IPS-20b (cell line): ENCODE results near the gene TMCO1.
"Not testable (repeated sequence)": the region's sequence is repeated elsewhere in the genome, so short reads cannot be mapped to it uniquely, and the experiment has no call there.

Experiments
- H3K27ac ChIP-seq: one replicate; pipeline ENCODE4 v1.5.1; 2013; ENCODE audit warnings: low read length
- H3K27me3 ChIP-seq: 2 replicates; pipeline ENCODE4 v1.6.1; 2013; ENCODE audit warnings: mild to moderate bottlenecking, low read length, inconsistent platforms; ENCODE audit not compliant: insufficient read depth
- H3K36me3 ChIP-seq: 2 replicates; pipeline ENCODE4 v1.6.1; 2013; ENCODE audit warnings: low read depth, mild to moderate bottlenecking, inconsistent platforms, low read length, moderate library complexity; ENCODE audit not compliant: insufficient read depth
- H3K4me1 ChIP-seq: 2 replicates; pipeline ENCODE4 v1.6.1; 2013; ENCODE audit warnings: mild to moderate bottlenecking, control low read depth, inconsistent platforms, low read length, moderate library complexity; ENCODE audit not compliant: insufficient read depth
- H3K4me3 ChIP-seq: 2 replicates; pipeline ENCODE4 v1.5.1; 2013; ENCODE audit warnings: mild to moderate bottlenecking, low read length, inconsistent platforms
- H3K9ac ChIP-seq: 2 replicates; pipeline ENCODE4 v1.6.1; 2013; ENCODE audit warnings: low read depth, mild to moderate bottlenecking, inconsistent platforms, low read length, moderate library complexity
- H3K9me3 ChIP-seq: 2 replicates; pipeline ENCODE4 v1.6.1; 2013; ENCODE audit warnings: mild to moderate bottlenecking, low read depth, low read length, inconsistent platforms; ENCODE audit not compliant: insufficient read depth

TMCO1 gene

DNA sequence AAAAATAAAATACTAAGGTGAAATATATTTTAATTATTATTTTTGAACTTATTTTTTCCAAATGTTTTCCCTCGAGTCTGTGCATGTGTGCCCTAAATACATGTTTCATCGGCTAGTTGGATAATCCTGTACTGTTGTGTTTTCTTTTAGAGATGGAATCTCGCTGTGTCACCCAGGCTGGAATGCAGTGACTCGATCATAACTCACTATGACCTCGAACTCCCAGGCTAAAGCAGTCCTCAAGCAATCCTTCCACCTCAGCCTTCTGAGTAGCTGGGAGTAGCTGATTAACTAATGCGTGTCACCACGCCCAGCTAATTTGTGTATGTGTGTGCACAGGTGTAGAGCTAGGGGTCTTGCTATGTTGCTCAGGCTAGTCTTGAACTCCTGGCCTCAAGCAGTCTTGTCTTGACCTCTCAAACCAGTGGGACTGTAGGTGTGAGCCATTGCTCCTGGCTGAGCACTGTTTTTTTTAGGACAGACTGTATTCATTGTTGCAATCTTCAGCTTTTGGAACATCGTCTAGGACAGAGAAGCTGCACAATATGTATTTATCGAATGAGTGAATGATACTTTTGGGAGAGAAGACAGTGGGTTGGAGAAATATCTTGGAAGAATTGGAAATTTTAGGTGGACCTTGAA, 4.8 kb upstream of the TMCO1 start:
- Histone ChIP-seq H3K27me3 (no peaks in the 10 kb centered on the region), H3K36me3 (peaks cover 4% of the 10 kb centered on the region), H3K9me3 (no peaks in the 10 kb centered on the region), H3K9ac (no peak overlapping the region), H3K4me1 (peaks cover 4% of the 10 kb centered on the region; the same call in 1 of the 2 replicates), H3K27ac (no peak overlapping the region), H3K4me3 (no peak overlapping the region)

DNA sequence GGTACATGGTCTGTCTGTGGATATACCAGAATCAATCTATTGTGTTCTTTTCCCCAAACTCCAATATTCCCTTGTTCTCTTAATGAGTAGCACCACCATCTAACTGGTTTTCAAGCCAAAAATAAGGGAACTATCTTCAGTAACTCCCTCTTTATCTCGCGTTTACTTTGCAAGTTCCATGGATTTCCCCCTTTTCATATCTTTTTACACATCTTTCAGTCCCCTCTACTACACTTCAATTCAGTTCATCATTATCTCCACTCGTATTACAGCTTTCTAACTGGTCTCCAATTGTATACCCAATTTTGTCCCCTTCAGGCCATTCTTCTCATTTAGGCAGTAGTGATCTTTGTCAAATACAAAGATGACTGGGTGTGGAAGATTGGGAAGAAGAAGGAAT, 4.1 kb upstream of the TMCO1 start:
- Histone ChIP-seq H3K27ac (no peak overlapping the region), H3K4me3 (no peak overlapping the region)

DNA sequence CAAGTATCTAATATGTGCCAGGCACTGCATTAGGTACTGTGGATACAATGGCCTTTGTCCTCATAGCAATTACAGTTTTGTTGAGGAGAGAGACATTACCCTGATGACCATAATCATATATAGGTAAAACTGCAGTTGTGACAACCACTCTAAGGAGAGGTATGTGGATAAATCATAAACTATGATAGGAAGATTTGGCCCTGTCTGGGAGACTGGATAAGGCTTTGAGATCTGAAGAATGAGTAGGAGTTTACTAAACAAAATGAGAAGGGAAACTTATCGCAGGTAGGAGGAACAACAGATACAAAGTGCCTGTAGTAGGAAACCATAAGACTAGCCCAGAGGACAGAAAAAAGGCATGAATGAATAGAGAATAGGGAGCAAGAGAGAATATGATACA, 4.4 kb downstream of the TMCO1 start:
- peaks cover 28% of the 10 kb centered on the region for H3K36me3 ChIP-seq
- no peak overlapping the region for H3K27ac ChIP-seq
- H3K27me3 ChIP-seq: no peaks in the 10 kb centered on the region
- H3K4me1 ChIP-seq: peaks cover 4% of the 10 kb centered on the region; the same call in 1 of the 2 replicates
- H3K4me3 ChIP-seq: no peak overlapping the region
- H3K9ac ChIP-seq: no peak overlapping the region
- H3K9me3 ChIP-seq: no peaks in the 10 kb centered on the region

More for the DNA sequence above, 4.1 kb upstream of the TMCO1 start:
- Histone ChIP-seq H3K4me1 (peaks cover 8% of the 10 kb centered on the region), H3K9me3 (no peaks in the 10 kb centered on the region), H3K27me3 (no peaks in the 10 kb centered on the region), H3K9ac (no peak overlapping the region), H3K36me3 (peaks cover 4% of the 10 kb centered on the region)

DNA sequence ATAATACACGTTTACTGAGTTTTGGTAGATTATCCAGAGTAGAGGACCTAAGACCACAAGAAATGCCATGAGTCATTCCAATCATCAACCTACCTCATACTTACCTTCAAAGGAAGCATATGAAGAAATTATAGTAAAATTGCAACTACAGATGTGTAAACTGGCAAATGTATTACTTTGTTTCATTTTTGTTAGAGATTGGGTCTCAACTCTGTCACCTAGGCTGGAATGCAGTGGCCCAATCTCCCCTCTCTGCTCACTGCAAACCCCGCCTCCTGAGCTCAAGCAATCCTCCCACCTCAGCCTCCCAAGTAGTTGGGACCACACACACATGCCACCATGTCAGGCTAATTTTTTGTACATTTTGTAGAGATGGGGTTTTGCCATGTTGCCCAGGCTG, 5.2 kb downstream of the TMCO1 start:
- Histone ChIP-seq H3K27me3 (no peaks in the 10 kb centered on the region), H3K4me1 (peaks cover 4% of the 10 kb centered on the region; the same call in 1 of the 2 replicates), H3K9me3 (no peaks in the 10 kb centered on the region), H3K27ac (no peak overlapping the region), H3K36me3 (peaks cover 35% of the 10 kb centered on the region), H3K9ac (no peak overlapping the region), H3K4me3 (no peak overlapping the region)

DNA sequence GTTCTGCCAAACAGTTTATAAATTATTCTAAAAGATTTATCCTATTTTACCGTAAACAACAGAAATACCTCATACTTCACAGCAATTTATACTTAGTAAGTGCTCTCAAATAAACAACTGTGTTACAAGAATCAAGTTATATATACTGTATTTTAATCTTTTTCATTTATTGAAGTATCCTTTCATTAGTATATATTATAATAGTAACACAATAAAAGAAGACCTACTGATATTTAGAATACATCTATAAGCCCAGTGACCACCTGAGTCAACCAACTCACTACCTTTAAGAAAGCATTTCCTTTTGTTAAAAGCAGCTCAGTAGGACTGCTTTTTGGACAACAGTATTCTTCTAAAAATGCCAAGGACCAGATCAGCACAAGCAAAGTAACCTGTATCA, 5.9 kb downstream of the TMCO1 start:
- Histone ChIP-seq H3K4me3 (no peak overlapping the region), H3K9me3 (no peaks in the 10 kb centered on the region), H3K4me1 (no peaks in the 10 kb centered on the region; the same call in 1 of the 2 replicates), H3K9ac (no peak overlapping the region), H3K36me3 (peaks cover 40% of the 10 kb centered on the region), H3K27me3 (no peaks in the 10 kb centered on the region), H3K27ac (no peak overlapping the region)

DNA sequence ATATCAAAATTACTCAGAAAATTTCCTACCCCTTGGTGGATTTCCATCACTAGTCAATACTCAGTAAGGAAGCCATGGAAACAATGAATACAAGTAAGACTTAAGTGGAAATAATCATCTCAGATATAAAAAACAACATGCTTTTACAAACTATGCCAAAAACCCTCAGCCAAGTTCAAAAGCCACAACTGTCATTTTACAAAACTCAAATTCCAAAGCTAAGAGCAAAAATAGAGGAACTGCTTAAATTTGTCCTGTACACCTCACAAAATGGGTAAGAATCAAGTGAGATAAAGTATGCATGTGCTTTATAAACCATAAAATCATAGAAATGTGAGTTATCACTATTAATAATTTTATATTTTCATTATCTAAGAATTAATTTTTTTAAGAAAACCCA, 9.6 kb downstream of the TMCO1 start:
- no peaks in the 10 kb centered on the region for H3K27me3 ChIP-seq

DNA sequence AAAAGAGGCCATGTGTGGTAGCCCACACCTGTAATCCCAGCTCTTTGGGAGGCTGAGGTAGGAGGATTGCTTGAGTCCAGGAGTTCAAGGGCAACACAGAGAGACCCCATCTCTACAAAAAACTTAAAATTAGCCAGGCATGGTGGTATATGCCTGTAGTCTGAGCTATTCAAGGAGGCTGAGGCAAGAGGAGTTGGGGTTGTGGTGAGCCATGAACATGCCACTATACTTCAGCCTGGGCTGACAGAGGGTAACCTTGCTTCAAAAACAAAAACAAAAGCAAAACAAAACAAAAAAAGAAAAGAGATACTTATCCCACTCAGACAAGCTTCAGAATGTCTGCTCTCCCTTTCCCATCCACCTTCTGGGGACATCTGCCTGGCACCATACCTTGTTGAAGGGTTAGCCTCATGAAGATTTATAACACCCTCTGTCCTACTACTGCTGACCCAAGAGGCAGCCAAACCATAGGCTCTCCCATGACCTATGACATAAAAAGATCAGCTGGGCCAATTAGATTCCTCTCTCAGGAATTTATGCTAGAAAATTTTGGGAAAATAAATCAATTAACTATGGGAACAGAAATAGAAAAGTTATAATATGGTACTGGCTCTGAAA, 13.2 kb downstream of the TMCO1 start:
- Histone ChIP-seq H3K4me3 (no peak overlapping the region), H3K4me1 (no peaks in the 10 kb centered on the region), H3K9me3 (no peaks in the 10 kb centered on the region), H3K9ac (no peak overlapping the region), H3K27me3 (no peaks in the 10 kb centered on the region), H3K36me3 (peaks cover 41% of the 10 kb centered on the region; the same call in 1 of the 2 replicates), H3K27ac (no peak overlapping the region)

More for the DNA sequence above, 9.6 kb downstream of the TMCO1 start:
- no peak overlapping the region for H3K4me3 ChIP-seq
- no peak overlapping the region for H3K27ac ChIP-seq
- no peaks in the 10 kb centered on the region for H3K4me1 ChIP-seq
- no peak overlapping the region for H3K9ac ChIP-seq
- H3K36me3 ChIP-seq: peaks cover 22% of the 10 kb centered on the region; the same call in 1 of the 2 replicates
- H3K9me3 ChIP-seq: no peaks in the 10 kb centered on the region

DNA sequence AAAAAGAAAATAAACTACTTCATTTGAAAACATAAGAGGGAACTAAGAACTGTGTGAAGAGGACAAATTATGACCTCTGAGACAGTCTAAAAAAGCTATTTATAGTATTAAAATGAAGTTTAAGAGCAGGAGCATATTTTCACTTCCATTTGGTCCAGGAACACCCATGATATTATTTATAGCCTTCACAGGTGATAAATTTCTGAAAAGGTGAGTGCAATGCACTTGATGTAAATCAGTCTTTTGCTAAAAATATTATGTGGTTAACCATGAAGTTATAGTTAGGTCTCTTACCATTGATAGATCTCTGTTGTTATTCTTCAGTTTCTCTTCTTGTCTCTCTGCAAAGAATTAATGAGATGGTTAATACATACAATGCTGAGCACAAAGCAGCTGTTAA, 14.7 kb downstream of the TMCO1 start:
- H3K36me3 ChIP-seq: peaks cover 40% of the 10 kb centered on the region; the same call in 1 of the 2 replicates
- H3K27me3 ChIP-seq: no peaks in the 10 kb centered on the region
- H3K4me3 ChIP-seq: no peak overlapping the region
- H3K27ac ChIP-seq: no peak overlapping the region
- H3K9me3 ChIP-seq: no peaks in the 10 kb centered on the region
- H3K9ac ChIP-seq: no peak overlapping the region
- H3K4me1 ChIP-seq: no peaks in the 10 kb centered on the region

DNA sequence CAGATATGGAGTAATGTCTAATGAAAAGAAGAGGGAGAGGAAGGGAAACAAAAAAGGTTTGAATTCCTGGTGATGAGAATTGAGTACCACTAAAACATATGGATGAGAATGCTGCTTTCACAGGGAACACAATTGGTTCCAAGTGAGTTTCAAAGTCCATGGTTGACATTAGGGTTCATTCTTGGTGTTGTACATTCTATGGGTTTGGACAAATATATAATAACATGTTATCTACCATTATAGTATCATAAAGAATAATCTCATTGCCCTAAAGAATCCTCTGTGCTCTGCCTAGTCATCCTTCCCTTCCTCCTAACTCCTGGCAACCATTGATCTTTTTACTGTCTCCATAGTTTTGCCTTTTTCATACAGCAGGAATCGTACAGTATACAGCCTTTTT, 20.1 kb downstream of the TMCO1 start:
- peaks cover 15% of the 10 kb centered on the region for H3K36me3 ChIP-seq

DNA sequence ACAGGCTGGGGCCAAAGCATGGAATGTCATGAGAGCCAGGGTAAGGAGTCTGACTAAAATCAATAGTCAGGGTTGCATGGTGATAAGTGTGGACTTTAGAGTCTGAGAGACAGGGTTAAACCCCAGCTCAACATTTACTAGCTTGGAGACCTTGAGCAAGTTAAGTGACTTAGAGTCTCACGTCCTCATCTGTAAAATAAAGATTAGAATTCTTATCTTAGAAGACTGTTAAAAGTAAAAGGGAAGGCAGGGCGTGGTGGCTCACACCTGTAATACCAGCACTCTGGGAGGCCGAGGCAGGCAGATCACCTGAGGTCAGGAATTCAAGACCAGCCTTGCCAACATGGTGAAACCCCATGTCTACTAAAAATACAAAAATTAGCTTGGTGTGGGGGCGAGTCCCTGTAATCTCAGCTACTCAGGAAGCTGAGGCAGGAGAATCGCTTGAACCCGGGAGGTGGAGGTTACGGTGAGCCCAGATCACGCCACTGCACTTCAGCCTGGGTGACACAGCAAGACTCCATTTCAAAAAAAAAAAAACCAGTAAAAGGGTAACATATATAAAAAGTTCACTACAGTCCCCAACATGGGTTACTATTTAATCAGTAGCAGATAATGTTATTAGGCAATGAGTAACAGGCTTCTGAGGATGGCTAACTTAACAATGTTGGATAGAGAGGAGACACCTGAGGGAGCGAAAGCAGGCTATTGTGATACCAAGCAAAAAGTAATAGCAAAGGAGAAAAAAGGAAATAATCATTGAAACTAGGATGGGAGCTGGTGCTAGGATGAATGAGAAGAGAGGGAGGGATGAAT, 20.8 kb downstream of the TMCO1 start:
- no peaks in the 10 kb centered on the region for H3K27me3 ChIP-seq
- no peaks in the 10 kb centered on the region for H3K9me3 ChIP-seq
- H3K4me1 ChIP-seq: no peaks in the 10 kb centered on the region
- H3K27ac ChIP-seq: no peak overlapping the region
- peaks cover 10% of the 10 kb centered on the region for H3K36me3 ChIP-seq
- no peak overlapping the region for H3K9ac ChIP-seq
- H3K4me3 ChIP-seq: no peak overlapping the region

More for the DNA sequence above, 20.1 kb downstream of the TMCO1 start:
- no peaks in the 10 kb centered on the region for H3K27me3 ChIP-seq
- H3K4me3 ChIP-seq: no peak overlapping the region
- H3K27ac ChIP-seq: no peak overlapping the region
- no peaks in the 10 kb centered on the region for H3K9me3 ChIP-seq
- H3K9ac ChIP-seq: no peak overlapping the region
- H3K4me1 ChIP-seq: no peaks in the 10 kb centered on the region

DNA sequence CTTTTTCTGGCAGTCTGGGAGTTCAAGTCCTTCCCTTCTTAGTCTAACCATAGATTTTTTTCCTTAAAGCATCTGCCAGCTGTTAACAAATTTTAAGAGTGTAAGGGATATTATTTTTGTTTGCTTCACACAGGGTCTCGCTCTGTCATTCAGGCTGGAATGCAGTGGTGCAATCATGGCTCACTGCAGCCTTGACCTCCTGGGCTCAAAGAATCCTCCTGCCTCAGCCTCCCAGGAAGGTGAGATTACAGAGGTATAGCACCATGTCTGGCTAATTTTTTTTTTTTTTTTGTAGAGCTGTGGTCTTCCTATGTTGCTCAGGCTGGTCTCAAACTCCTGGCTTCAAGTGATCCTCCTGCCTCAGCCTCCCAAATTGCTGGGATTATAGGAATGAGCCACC, 23.8 kb downstream of the TMCO1 start:
- H3K27ac ChIP-seq, H3K9ac ChIP-seq: not testable (repeated sequence)
- peaks cover 28% of the 10 kb centered on the region for H3K36me3 ChIP-seq

More for the DNA sequence above, 23.8 kb downstream of the TMCO1 start:
- not testable (repeated sequence) for H3K4me1 ChIP-seq, H3K4me3 ChIP-seq, H3K9me3 ChIP-seq, H3K27me3 ChIP-seq
